Measurements from ENCODE around the gene PAK3. TPM values are rescaled to one million over a fixed set of nuclear protein-coding genes. Genes with fewer than 3 reads are reported as not detected.

Gene PAK3
- total RNA-seq, 1 donor from 2014 or later, result 0.27 TPM

- intact Hi-C loops (cut with micrococcal nuclease), result no loop called here
- H3K4me1 ChIP-seq, result no peaks in the 10 kb centered on the region
- H3K27me3 ChIP-seq (ENCODE audit: low read depth), result no peaks in the 10 kb centered on the region
- no peak overlapping the region for H3K27ac ChIP-seq (replicated peaks)
- no peak for DNase-seq
- no peaks in the 10 kb centered on the region for H3K36me3 ChIP-seq
- H3K9me3 ChIP-seq (replicated peaks), result no peaks in the 10 kb centered on the region
- no peak for TF ChIP-seq CTCF (IDR thresholded peaks at IDR 0.05; ENCODE audit: borderline replicate concordance)
- H3K4me3 ChIP-seq, result no peak overlapping the region
These were observed 84.8 kb downstream of the PAK3 start for GRCh38 chrX:111180750-111181240.

GRCh38 chrX:111181951-111182350 lies 86.0 kb downstream of the PAK3 start:
- H3K4me1 ChIP-seq, result no peaks in the 10 kb centered on the region
- no peaks in the 10 kb centered on the region for H3K27me3 ChIP-seq (ENCODE audit: low read depth)
- H3K27ac ChIP-seq (replicated peaks), result no peak overlapping the region
- H3K9me3 ChIP-seq (replicated peaks), result no peaks in the 10 kb centered on the region
- intact Hi-C loops (cut with micrococcal nuclease), result no loop called here
- no peaks in the 10 kb centered on the region for H3K36me3 ChIP-seq
- no peak for TF ChIP-seq CTCF (IDR thresholded peaks at IDR 0.05; ENCODE audit: borderline replicate concordance)
- no peak for DNase-seq
- no peak overlapping the region for H3K4me3 ChIP-seq

DNA sequence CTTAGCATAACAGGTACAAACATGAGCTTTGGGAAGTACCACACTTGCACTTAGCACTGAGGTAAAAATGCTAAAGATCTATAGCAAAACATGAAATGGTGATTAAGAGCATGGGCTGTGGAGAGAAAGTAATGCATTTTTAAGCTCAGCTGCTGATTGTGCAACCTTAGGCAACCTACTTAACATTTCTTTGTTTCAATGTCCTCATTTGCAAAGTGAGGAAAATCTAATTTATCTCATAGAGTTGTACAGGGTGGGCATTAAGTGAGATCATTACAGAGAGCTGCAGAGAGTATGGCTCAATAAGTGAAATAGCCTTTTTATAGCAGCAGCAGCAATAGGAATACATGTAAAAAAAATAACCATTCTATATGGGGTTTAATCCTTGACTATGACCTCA lies 87.0 kb downstream of the PAK3 start:
- intact Hi-C loops (cut with micrococcal nuclease), result no loop called here
- H3K27ac ChIP-seq (replicated peaks), result no peak overlapping the region
- DNase-seq, result no peak
- no peaks in the 10 kb centered on the region for H3K4me1 ChIP-seq
- TF ChIP-seq CTCF (IDR thresholded peaks at IDR 0.05; ENCODE audit: borderline replicate concordance), result no peak
- H3K36me3 ChIP-seq, result no peaks in the 10 kb centered on the region
- H3K9me3 ChIP-seq (replicated peaks), result no peaks in the 10 kb centered on the region
- no peak overlapping the region for H3K4me3 ChIP-seq
- H3K27me3 ChIP-seq (ENCODE audit: low read depth), result no peaks in the 10 kb centered on the region

GRCh38 chrX:111191598-111191997 lies 95.6 kb downstream of the PAK3 start:
- intact Hi-C loops (cut with micrococcal nuclease), result no loop called here
- Histone ChIP-seq H3K36me3 (no peaks in the 10 kb centered on the region), H3K9me3 (replicated peaks) (no peaks in the 10 kb centered on the region), H3K27ac (replicated peaks) (no peak overlapping the region), H3K4me3 (no peak overlapping the region), H3K4me1 (no peaks in the 10 kb centered on the region), H3K27me3 (ENCODE audit: low read depth) (no peaks in the 10 kb centered on the region)
- no peak for TF ChIP-seq CTCF (IDR thresholded peaks at IDR 0.05; ENCODE audit: borderline replicate concordance)
- DNase-seq, result no peak

DNA sequence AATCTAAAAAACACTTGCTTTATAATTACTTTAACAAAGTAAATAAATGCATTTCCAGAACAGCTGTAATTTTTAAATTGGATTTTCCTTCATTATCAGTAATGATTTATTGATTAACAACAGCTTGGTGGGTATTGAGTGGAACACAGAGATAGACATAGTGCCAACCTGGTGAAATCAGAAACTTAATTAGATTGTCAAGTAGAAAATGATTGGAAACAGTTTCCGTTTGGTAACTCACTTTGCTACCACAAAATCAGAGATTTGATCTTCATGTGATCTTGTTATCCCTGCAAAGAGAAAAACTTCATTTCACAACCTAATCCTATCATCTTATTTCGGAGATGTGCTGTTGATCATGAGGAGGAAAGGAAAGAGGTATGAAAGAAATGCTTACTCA lies 103.5 kb downstream of the PAK3 start:
- Histone ChIP-seq H3K4me1 (no peaks in the 10 kb centered on the region), H3K9me3 (replicated peaks) (no peaks in the 10 kb centered on the region), H3K4me3 (no peak overlapping the region), H3K36me3 (no peaks in the 10 kb centered on the region), H3K27ac (replicated peaks) (no peak overlapping the region), H3K27me3 (ENCODE audit: low read depth) (no peaks in the 10 kb centered on the region)
- intact Hi-C loops (cut with micrococcal nuclease), result no loop called here
- no peak for TF ChIP-seq CTCF (IDR thresholded peaks at IDR 0.05; ENCODE audit: borderline replicate concordance)
- DNase-seq, result no peak

DNA sequence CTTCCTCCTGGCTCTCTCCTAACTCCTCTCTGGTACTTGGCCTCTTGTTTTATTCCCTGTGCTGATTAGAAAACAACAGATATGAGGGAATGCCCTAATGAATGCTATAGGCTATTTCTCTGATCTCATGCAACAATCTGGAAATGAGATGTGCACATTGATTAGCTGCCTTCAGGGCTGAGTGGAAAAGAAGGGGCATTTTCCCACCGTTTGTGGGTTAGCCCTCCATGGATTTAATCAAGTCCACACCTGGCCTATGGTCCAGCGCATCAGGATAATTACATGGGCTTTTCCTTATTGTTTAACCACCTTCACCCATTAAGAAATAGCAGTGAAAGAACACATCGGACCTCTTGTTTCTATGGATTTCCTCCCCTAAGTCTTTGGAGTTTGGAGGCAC lies 104.3 kb downstream of the PAK3 start:
- H3K4me1 ChIP-seq, result no peaks in the 10 kb centered on the region
- intact Hi-C loops (cut with micrococcal nuclease), result no loop called here
- no peak for DNase-seq
- no peaks in the 10 kb centered on the region for H3K27me3 ChIP-seq (ENCODE audit: low read depth)
- no peaks in the 10 kb centered on the region for H3K36me3 ChIP-seq
- H3K27ac ChIP-seq (replicated peaks), result no peak overlapping the region
- no peaks in the 10 kb centered on the region for H3K9me3 ChIP-seq (replicated peaks)
- no peak for TF ChIP-seq CTCF (IDR thresholded peaks at IDR 0.05; ENCODE audit: borderline replicate concordance)
- H3K4me3 ChIP-seq, result no peak overlapping the region
